GM23338 (cell line): ENCODE data around the gene DCLK1. TPM values are rescaled to one million over a fixed set of nuclear protein-coding genes. Genes with fewer than 3 reads are reported as not detected.

Experiments
- ATAC-seq: fragments of 200-7000 bp; cut with Tn5 transposase; 3 replicates; pipeline ENCODE4 v1.9.1; 2020
- DNase-seq: peaks from one replicate; pipeline ENCODE4 v3.0.0-alpha.2; 2015; ENCODE audit warnings: low spot score
- H2AFZ ChIP-seq: fragments of 200-600 bp; sonication (generic); 2 replicates; pipeline ENCODE4 v1.8.0; 2016; ENCODE audit warnings: antibody characterized with exemption, mild to moderate bottlenecking, moderate library complexity
- H3F3A ChIP-seq: fragments of 200-600 bp; sonication (generic); replicated peaks from 2 replicates; pipeline ENCODE4 v1.8.0; 2017; ENCODE audit warnings: antibody characterized with exemption, mixed run types, low read depth
- H3K27ac ChIP-seq: fragments of 200-600 bp; sonication (generic); 2 replicates; pipeline ENCODE4 v1.6.1; 2016; ENCODE audit warnings: low read depth
- H3K27me3 ChIP-seq: fragments of 200-600 bp; sonication (generic); 2 replicates; pipeline ENCODE4 v1.8.0; 2016; ENCODE audit warnings: mild to moderate bottlenecking, mixed run types, moderate library complexity; ENCODE audit not compliant: insufficient read depth
- H3K36me3 ChIP-seq: fragments of 200-600 bp; sonication (generic); 2 replicates; pipeline ENCODE4 v1.8.0; 2016; ENCODE audit warnings: mild to moderate bottlenecking; ENCODE audit not compliant: insufficient read depth
- H3K4me1 ChIP-seq: fragments of 200-600 bp; sonication (generic); 2 replicates; pipeline ENCODE4 v1.8.0; 2016; ENCODE audit warnings: mild to moderate bottlenecking, moderate library complexity; ENCODE audit not compliant: insufficient read depth
- H3K4me2 ChIP-seq: fragments of 200-600 bp; sonication (generic); 2 replicates; pipeline ENCODE4 v1.7.1; 2017; ENCODE audit warnings: mixed run types
- H3K4me3 ChIP-seq: fragments of 200-600 bp; sonication (generic); 2 replicates; pipeline ENCODE4 v1.6.1; 2016; ENCODE audit warnings: mixed run types
- H3K79me2 ChIP-seq: fragments of 200-600 bp; sonication (generic); replicated peaks from 2 replicates; pipeline ENCODE4 v1.8.0; 2017; ENCODE audit warnings: mild to moderate bottlenecking; ENCODE audit not compliant: insufficient read depth
- H3K9me2 ChIP-seq: fragments of 200-600 bp; sonication (generic); 2 replicates; pipeline ENCODE4 v1.8.0; 2017; ENCODE audit not compliant: insufficient read depth
- H4K20me1 ChIP-seq: fragments of 200-600 bp; sonication (generic); replicated peaks from 2 replicates; pipeline ENCODE4 v1.8.0; 2017; ENCODE audit warnings: mild to moderate bottlenecking; ENCODE audit not compliant: insufficient read depth
- H3K27ac Mint-ChIP-seq: 2 replicates; pipeline ENCODE4 v1.8.0; 2020; ENCODE audit warnings: inconsistent platforms, mild to moderate bottlenecking, moderate library complexity, mixed read lengths
- H3K27me3 Mint-ChIP-seq: 3 replicates; pipeline ENCODE4 v1.8.0; 2022; ENCODE audit warnings: low read depth, mild to moderate bottlenecking, moderate library complexity, mixed read lengths, inconsistent platforms; ENCODE audit not compliant: insufficient read depth, poor library complexity
- H3K36me3 Mint-ChIP-seq: 3 replicates; pipeline ENCODE4 v1.8.0; 2021; ENCODE audit warnings: low read depth, mild to moderate bottlenecking, inconsistent platforms, moderate library complexity, mixed read lengths
- H3K4me1 Mint-ChIP-seq: 3 replicates; pipeline ENCODE4 v1.8.0; 2020; ENCODE audit warnings: mild to moderate bottlenecking, inconsistent platforms, mixed read lengths
- H3K4me3 Mint-ChIP-seq: 3 replicates; pipeline ENCODE4 v1.8.0; 2021; ENCODE audit warnings: moderate library complexity, mild to moderate bottlenecking, inconsistent platforms, mixed read lengths
- H3K9me3 Mint-ChIP-seq: 3 replicates; pipeline ENCODE4 v1.8.0; 2020; ENCODE audit warnings: moderate library complexity, mild to moderate bottlenecking, inconsistent platforms, mixed read lengths
- CREB1 ChIP-seq: fragments of 250-450 bp; sonication (Bioruptor Pico); IDR thresholded peaks from 2 replicates; pipeline ENCODE4 v1.5.0; 2020; ENCODE audit warnings: low read depth, mild to moderate bottlenecking, moderate library complexity
- EZH2 ChIP-seq: fragments of 200-600 bp; sonication (generic); IDR thresholded peaks from one replicate; pipeline ENCODE4 v1.8.0; 2017; ENCODE audit warnings: antibody characterized with exemption, mild to moderate bottlenecking, low read depth; ENCODE audit not compliant: unreplicated experiment
- EZH2phosphoT487 ChIP-seq: fragments of 200-600 bp; sonication (generic); IDR thresholded peaks from one replicate; pipeline ENCODE4 v1.8.1; 2018; ENCODE audit warnings: antibody characterized with exemption; ENCODE audit not compliant: unreplicated experiment
- JUNB ChIP-seq: IDR thresholded peaks from one replicate; pipeline ENCODE4 v1.6.1; 2016; ENCODE audit warnings: antibody characterized with exemption; ENCODE audit not compliant: unreplicated experiment
- POLR2AphosphoS5 ChIP-seq: IDR thresholded peaks from 2 replicates; pipeline ENCODE4 v1.6.1; 2016; ENCODE audit warnings: antibody characterized with exemption, low read depth
- STAT1 ChIP-seq: IDR thresholded peaks from one replicate; pipeline ENCODE4 v1.6.1; 2016; ENCODE audit warnings: antibody characterized with exemption; ENCODE audit not compliant: unreplicated experiment
- ZNF114 ChIP-seq: fragments of 250-450 bp; sonication (Bioruptor Pico); IDR thresholded peaks from 2 replicates; pipeline ENCODE4 v1.5.0; 2020; ENCODE audit warnings: mild to moderate bottlenecking, moderate library complexity
- ZNF331 ChIP-seq: fragments of 250-450 bp; sonication (Bioruptor Pico); IDR thresholded peaks from 2 replicates; pipeline ENCODE4 v1.5.0; 2020; ENCODE audit warnings: low read depth, mild to moderate bottlenecking, moderate library complexity
- polyA plus RNA-seq: library from polyadenylated mRNA; unstranded; fragments of >200 nt; fragmentation: Nextera tagmentation; extraction: Ambion mirVana; gene quantifications from 2 replicates; pipeline ENCODE4 v1.2.1, GENCODE V29; 2016
- total RNA-seq: library from RNA; depleted of rRNA; stranded (reverse); fragments of >200 nt; shearing (Covaris generic); gene quantifications from 2 replicates; pipeline ENCODE4 v1.2.3, GENCODE V29; 2014
- TF ChIP-seq, protein P1 (sequence below): IDR thresholded peaks from one replicate; pipeline ENCODE4 v1.6.1; 2018; ENCODE audit warnings: antibody characterized with exemption; ENCODE audit not compliant: unreplicated experiment
- TF ChIP-seq, protein P2 (sequence below): IDR thresholded peaks from 2 replicates; pipeline ENCODE4 v1.6.1; 2016; ENCODE audit warnings: antibody characterized with exemption
- TF ChIP-seq, protein P3 (sequence below), 2 experiments: fragments of 200-600 bp in 1 of 2; sonication (generic) in 1 of 2; conservative IDR thresholded peaks; 2 replicates each; pipeline versions ENCODE4 v1.5.1 to v1.6.1; 2016 to 2017; ENCODE audit warnings: antibody characterized with exemption in 2 of 2, low read depth in 2 of 2, mild to moderate bottlenecking in 2 of 2, moderate library complexity in 1 of 2
- TF ChIP-seq, protein P4 (sequence below): fragments of 250-450 bp; sonication (Bioruptor Pico); IDR thresholded peaks from 2 replicates; pipeline ENCODE4 v1.5.0; 2020; ENCODE audit warnings: mild to moderate bottlenecking, moderate library complexity

Gene DCLK1
- total and polyA plus RNA-seq, 2 experiments from 2014 or later = 13.1 to 57.7 TPM

DNA sequence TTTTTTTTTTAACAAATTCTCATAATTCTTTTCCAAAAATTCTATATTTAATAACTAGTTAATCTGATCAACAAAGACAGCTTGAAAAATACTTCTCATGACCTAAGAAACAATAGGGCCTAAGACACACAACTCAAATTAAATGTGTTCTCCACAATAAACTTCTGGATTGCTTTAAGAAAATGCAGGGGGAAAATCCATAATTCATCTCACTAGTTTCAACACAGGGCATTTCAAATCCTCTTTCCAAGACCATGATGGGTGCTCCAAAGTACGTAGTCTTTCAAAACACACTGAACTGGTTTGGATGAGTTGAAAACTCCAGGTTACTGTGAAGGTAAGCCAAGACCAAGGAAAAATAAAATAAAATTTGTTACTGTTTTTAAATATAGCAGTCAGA lies 62.6 kb downstream of the DCLK1 start (continued):
- TF ChIP-seq, protein P1, sequence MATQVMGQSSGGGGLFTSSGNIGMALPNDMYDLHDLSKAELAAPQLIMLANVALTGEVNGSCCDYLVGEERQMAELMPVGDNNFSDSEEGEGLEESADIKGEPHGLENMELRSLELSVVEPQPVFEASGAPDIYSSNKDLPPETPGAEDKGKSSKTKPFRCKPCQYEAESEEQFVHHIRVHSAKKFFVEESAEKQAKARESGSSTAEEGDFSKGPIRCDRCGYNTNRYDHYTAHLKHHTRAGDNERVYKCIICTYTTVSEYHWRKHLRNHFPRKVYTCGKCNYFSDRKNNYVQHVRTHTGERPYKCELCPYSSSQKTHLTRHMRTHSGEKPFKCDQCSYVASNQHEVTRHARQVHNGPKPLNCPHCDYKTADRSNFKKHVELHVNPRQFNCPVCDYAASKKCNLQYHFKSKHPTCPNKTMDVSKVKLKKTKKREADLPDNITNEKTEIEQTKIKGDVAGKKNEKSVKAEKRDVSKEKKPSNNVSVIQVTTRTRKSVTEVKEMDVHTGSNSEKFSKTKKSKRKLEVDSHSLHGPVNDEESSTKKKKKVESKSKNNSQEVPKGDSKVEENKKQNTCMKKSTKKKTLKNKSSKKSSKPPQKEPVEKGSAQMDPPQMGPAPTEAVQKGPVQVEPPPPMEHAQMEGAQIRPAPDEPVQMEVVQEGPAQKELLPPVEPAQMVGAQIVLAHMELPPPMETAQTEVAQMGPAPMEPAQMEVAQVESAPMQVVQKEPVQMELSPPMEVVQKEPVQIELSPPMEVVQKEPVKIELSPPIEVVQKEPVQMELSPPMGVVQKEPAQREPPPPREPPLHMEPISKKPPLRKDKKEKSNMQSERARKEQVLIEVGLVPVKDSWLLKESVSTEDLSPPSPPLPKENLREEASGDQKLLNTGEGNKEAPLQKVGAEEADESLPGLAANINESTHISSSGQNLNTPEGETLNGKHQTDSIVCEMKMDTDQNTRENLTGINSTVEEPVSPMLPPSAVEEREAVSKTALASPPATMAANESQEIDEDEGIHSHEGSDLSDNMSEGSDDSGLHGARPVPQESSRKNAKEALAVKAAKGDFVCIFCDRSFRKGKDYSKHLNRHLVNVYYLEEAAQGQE = no peak
- TF ChIP-seq JUNB (no peak), ZNF114 (no peak), EZH2phosphoT487 (no peak), CREB1 (CRISPR knock-in tag) (no peak)
- TF ChIP-seq, protein P2, sequence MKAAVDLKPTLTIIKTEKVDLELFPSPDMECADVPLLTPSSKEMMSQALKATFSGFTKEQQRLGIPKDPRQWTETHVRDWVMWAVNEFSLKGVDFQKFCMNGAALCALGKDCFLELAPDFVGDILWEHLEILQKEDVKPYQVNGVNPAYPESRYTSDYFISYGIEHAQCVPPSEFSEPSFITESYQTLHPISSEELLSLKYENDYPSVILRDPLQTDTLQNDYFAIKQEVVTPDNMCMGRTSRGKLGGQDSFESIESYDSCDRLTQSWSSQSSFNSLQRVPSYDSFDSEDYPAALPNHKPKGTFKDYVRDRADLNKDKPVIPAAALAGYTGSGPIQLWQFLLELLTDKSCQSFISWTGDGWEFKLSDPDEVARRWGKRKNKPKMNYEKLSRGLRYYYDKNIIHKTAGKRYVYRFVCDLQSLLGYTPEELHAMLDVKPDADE = no peak

DNA sequence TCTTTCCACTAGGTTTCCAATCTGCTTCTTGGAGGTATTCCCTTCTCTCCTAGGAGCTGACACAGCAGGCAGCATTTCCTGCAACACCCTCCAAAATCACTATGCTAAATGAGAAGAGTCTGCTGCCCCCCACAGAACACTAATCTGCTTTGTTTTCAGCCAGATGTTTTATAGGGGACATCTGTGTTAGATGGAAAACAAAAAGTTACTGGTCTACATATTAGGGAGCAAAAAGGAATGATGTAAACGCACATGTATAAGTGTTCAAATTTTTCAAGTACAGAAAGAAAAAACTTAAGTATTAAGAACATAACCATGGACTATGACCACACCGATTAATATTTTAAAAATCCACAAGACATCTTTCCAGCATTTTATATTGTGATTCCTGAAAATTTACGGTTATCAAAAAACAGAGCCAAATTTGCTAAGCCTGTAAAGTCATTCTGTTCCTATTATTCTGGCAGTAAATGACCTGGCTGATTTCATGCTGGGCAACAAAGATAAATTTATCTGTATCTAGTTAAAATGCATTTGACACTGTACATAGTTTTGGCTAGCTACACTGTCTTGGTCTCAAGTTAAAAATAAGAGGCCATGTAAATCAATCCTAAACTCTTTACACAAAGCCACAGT lies 63.3 kb downstream of the DCLK1 start:
- Histone ChIP-seq H4K20me1 (no peaks in the 10 kb centered on the region), H3K4me3 (no peak overlapping the region), H3F3A (no peaks in the 10 kb centered on the region), H3K27ac (0 out of 2 replicates have a peak overlapping the region, but pooled peaks have one; percentile 7), H3K79me2 (no peaks in the 10 kb centered on the region), H3K9me2 (peaks cover 2% of the 10 kb centered on the region; the same call in 1 of the 2 replicates), H3K36me3 (no peaks in the 10 kb centered on the region), H3K27me3 (no peaks in the 10 kb centered on the region), H2AFZ (no peak overlapping the region), H3K4me1 (peaks cover 23% of the 10 kb centered on the region), H3K4me2 (0 out of 2 replicates have a peak overlapping the region, but pooled peaks have one; percentile 1)
- Mint-ChIP-seq H3K27ac (peak overlapping the region; percentile 53), H3K27me3 (peaks cover 2% of the 10 kb centered on the region), H3K36me3 (peaks cover 4% of the 10 kb centered on the region; the same call in 2 of the 3 replicates), H3K4me1 (peaks cover 17% of the 10 kb centered on the region), H3K9me3 (peaks cover 4% of the 10 kb centered on the region; the same call in 1 of the 3 replicates), H3K4me3 (no peak overlapping the region)
- DNase-seq = peak; percentile 37
- no peak for ATAC-seq
- TF ChIP-seq, protein P3, sequence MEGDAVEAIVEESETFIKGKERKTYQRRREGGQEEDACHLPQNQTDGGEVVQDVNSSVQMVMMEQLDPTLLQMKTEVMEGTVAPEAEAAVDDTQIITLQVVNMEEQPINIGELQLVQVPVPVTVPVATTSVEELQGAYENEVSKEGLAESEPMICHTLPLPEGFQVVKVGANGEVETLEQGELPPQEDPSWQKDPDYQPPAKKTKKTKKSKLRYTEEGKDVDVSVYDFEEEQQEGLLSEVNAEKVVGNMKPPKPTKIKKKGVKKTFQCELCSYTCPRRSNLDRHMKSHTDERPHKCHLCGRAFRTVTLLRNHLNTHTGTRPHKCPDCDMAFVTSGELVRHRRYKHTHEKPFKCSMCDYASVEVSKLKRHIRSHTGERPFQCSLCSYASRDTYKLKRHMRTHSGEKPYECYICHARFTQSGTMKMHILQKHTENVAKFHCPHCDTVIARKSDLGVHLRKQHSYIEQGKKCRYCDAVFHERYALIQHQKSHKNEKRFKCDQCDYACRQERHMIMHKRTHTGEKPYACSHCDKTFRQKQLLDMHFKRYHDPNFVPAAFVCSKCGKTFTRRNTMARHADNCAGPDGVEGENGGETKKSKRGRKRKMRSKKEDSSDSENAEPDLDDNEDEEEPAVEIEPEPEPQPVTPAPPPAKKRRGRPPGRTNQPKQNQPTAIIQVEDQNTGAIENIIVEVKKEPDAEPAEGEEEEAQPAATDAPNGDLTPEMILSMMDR (conservative IDR thresholded peaks at IDR 0.05; ENCODE audit: low read depth in 2 of 2) = peak in 1 of 2 experiments; percentile 22; a peak in 1 of 4 replicates
- no peak for TF ChIP-seq STAT1
- TF ChIP-seq ZNF331 (CRISPR knock-in tag) = no peak
- no peak for TF ChIP-seq EZH2
- no peak for TF ChIP-seq POLR2AphosphoS5
- TF ChIP-seq, protein P4, sequence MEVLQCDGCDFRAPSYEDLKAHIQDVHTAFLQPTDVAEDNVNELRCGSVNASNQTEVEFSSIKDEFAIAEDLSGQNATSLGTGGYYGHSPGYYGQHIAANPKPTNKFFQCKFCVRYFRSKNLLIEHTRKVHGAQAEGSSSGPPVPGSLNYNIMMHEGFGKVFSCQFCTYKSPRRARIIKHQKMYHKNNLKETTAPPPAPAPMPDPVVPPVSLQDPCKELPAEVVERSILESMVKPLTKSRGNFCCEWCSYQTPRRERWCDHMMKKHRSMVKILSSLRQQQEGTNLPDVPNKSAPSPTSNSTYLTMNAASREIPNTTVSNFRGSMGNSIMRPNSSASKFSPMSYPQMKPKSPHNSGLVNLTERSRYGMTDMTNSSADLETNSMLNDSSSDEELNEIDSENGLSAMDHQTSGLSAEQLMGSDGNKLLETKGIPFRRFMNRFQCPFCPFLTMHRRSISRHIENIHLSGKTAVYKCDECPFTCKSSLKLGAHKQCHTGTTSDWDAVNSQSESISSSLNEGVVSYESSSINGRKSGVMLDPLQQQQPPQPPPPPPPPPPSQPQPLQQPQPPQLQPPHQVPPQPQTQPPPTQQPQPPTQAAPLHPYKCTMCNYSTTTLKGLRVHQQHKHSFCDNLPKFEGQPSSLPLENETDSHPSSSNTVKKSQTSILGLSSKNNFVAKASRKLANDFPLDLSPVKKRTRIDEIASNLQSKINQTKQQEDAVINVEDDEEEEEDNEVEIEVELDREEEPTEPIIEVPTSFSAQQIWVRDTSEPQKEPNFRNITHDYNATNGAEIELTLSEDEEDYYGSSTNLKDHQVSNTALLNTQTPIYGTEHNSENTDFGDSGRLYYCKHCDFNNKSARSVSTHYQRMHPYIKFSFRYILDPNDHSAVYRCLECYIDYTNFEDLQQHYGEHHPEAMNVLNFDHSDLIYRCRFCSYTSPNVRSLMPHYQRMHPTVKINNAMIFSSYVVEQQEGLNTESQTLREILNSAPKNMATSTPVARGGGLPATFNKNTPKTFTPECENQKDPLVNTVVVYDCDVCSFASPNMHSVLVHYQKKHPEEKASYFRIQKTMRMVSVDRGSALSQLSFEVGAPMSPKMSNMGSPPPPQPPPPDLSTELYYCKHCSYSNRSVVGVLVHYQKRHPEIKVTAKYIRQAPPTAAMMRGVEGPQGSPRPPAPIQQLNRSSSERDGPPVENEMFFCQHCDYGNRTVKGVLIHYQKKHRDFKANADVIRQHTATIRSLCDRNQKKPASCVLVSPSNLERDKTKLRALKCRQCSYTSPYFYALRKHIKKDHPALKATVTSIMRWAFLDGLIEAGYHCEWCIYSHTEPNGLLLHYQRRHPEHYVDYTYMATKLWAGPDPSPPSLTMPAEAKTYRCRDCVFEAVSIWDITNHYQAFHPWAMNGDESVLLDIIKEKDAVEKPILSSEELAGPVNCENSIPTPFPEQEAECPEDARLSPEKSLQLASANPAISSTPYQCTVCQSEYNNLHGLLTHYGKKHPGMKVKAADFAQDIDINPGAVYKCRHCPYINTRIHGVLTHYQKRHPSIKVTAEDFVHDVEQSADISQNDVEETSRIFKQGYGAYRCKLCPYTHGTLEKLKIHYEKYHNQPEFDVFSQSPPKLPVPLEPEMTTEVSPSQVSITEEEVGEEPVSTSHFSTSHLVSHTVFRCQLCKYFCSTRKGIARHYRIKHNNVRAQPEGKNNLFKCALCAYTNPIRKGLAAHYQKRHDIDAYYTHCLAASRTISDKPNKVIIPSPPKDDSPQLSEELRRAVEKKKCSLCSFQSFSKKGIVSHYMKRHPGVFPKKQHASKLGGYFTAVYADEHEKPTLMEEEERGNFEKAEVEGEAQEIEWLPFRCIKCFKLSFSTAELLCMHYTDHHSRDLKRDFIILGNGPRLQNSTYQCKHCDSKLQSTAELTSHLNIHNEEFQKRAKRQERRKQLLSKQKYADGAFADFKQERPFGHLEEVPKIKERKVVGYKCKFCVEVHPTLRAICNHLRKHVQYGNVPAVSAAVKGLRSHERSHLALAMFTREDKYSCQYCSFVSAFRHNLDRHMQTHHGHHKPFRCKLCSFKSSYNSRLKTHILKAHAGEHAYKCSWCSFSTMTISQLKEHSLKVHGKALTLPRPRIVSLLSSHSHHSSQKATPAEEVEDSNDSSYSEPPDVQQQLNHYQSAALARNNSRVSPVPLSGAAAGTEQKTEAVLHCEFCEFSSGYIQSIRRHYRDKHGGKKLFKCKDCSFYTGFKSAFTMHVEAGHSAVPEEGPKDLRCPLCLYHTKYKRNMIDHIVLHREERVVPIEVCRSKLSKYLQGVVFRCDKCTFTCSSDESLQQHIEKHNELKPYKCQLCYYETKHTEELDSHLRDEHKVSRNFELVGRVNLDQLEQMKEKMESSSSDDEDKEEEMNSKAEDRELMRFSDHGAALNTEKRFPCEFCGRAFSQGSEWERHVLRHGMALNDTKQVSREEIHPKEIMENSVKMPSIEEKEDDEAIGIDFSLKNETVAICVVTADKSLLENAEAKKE (CRISPR knock-in tag) = 0 out of 2 replicates have a peak, but pooled peaks have one; percentile 24
